GM23338 (cell line): ENCODE data around the gene HEXD. TPM values are rescaled to one million over a fixed set of nuclear protein-coding genes. Genes with fewer than 3 reads are reported as not detected.

Experiments
- ATAC-seq: fragments of 200-7000 bp; cut with Tn5 transposase; 3 replicates; pipeline ENCODE4 v1.9.1; 2020
- DNase-seq: peaks from one replicate; pipeline ENCODE4 v3.0.0-alpha.2; 2015; ENCODE audit warnings: low spot score
- H2AFZ ChIP-seq: fragments of 200-600 bp; sonication (generic); 2 replicates; pipeline ENCODE4 v1.8.0; 2016; ENCODE audit warnings: antibody characterized with exemption, mild to moderate bottlenecking, moderate library complexity
- H3F3A ChIP-seq: fragments of 200-600 bp; sonication (generic); replicated peaks from 2 replicates; pipeline ENCODE4 v1.8.0; 2017; ENCODE audit warnings: antibody characterized with exemption, mixed run types, low read depth
- H3K27ac ChIP-seq: fragments of 200-600 bp; sonication (generic); 2 replicates; pipeline ENCODE4 v1.6.1; 2016; ENCODE audit warnings: low read depth
- H3K27me3 ChIP-seq: fragments of 200-600 bp; sonication (generic); 2 replicates; pipeline ENCODE4 v1.8.0; 2016; ENCODE audit warnings: mild to moderate bottlenecking, mixed run types, moderate library complexity; ENCODE audit not compliant: insufficient read depth
- H3K36me3 ChIP-seq: fragments of 200-600 bp; sonication (generic); 2 replicates; pipeline ENCODE4 v1.8.0; 2016; ENCODE audit warnings: mild to moderate bottlenecking; ENCODE audit not compliant: insufficient read depth
- H3K4me1 ChIP-seq: fragments of 200-600 bp; sonication (generic); 2 replicates; pipeline ENCODE4 v1.8.0; 2016; ENCODE audit warnings: mild to moderate bottlenecking, moderate library complexity; ENCODE audit not compliant: insufficient read depth
- H3K4me2 ChIP-seq: fragments of 200-600 bp; sonication (generic); 2 replicates; pipeline ENCODE4 v1.7.1; 2017; ENCODE audit warnings: mixed run types
- H3K4me3 ChIP-seq: fragments of 200-600 bp; sonication (generic); 2 replicates; pipeline ENCODE4 v1.6.1; 2016; ENCODE audit warnings: mixed run types
- H3K79me2 ChIP-seq: fragments of 200-600 bp; sonication (generic); replicated peaks from 2 replicates; pipeline ENCODE4 v1.8.0; 2017; ENCODE audit warnings: mild to moderate bottlenecking; ENCODE audit not compliant: insufficient read depth
- H3K9me2 ChIP-seq: fragments of 200-600 bp; sonication (generic); 2 replicates; pipeline ENCODE4 v1.8.0; 2017; ENCODE audit not compliant: insufficient read depth
- H4K20me1 ChIP-seq: fragments of 200-600 bp; sonication (generic); replicated peaks from 2 replicates; pipeline ENCODE4 v1.8.0; 2017; ENCODE audit warnings: mild to moderate bottlenecking; ENCODE audit not compliant: insufficient read depth
- H3K27ac Mint-ChIP-seq: 2 replicates; pipeline ENCODE4 v1.8.0; 2020; ENCODE audit warnings: inconsistent platforms, mild to moderate bottlenecking, moderate library complexity, mixed read lengths
- H3K27me3 Mint-ChIP-seq: 3 replicates; pipeline ENCODE4 v1.8.0; 2022; ENCODE audit warnings: low read depth, mild to moderate bottlenecking, moderate library complexity, mixed read lengths, inconsistent platforms; ENCODE audit not compliant: insufficient read depth, poor library complexity
- H3K36me3 Mint-ChIP-seq: 3 replicates; pipeline ENCODE4 v1.8.0; 2021; ENCODE audit warnings: low read depth, mild to moderate bottlenecking, inconsistent platforms, moderate library complexity, mixed read lengths
- H3K4me1 Mint-ChIP-seq: 3 replicates; pipeline ENCODE4 v1.8.0; 2020; ENCODE audit warnings: mild to moderate bottlenecking, inconsistent platforms, mixed read lengths
- H3K4me3 Mint-ChIP-seq: 3 replicates; pipeline ENCODE4 v1.8.0; 2021; ENCODE audit warnings: moderate library complexity, mild to moderate bottlenecking, inconsistent platforms, mixed read lengths
- H3K9me3 Mint-ChIP-seq: 3 replicates; pipeline ENCODE4 v1.8.0; 2020; ENCODE audit warnings: moderate library complexity, mild to moderate bottlenecking, inconsistent platforms, mixed read lengths
- CREB1 ChIP-seq: fragments of 250-450 bp; sonication (Bioruptor Pico); IDR thresholded peaks from 2 replicates; pipeline ENCODE4 v1.5.0; 2020; ENCODE audit warnings: low read depth, mild to moderate bottlenecking, moderate library complexity
- CTCF ChIP-seq, 2 experiments: fragments of 200-600 bp in 1 of 2; sonication (generic) in 1 of 2; conservative IDR thresholded peaks; 2 replicates each; pipeline versions ENCODE4 v1.5.1 to v1.6.1; 2016 to 2017; ENCODE audit warnings: antibody characterized with exemption in 2 of 2, low read depth in 2 of 2, mild to moderate bottlenecking in 2 of 2, moderate library complexity in 1 of 2
- ETS1 ChIP-seq: IDR thresholded peaks from 2 replicates; pipeline ENCODE4 v1.6.1; 2016; ENCODE audit warnings: antibody characterized with exemption
- EZH2 ChIP-seq: fragments of 200-600 bp; sonication (generic); IDR thresholded peaks from one replicate; pipeline ENCODE4 v1.8.0; 2017; ENCODE audit warnings: antibody characterized with exemption, mild to moderate bottlenecking, low read depth; ENCODE audit not compliant: unreplicated experiment
- EZH2phosphoT487 ChIP-seq: fragments of 200-600 bp; sonication (generic); IDR thresholded peaks from one replicate; pipeline ENCODE4 v1.8.1; 2018; ENCODE audit warnings: antibody characterized with exemption; ENCODE audit not compliant: unreplicated experiment
- JUNB ChIP-seq: IDR thresholded peaks from one replicate; pipeline ENCODE4 v1.6.1; 2016; ENCODE audit warnings: antibody characterized with exemption; ENCODE audit not compliant: unreplicated experiment
- NANOG ChIP-seq: IDR thresholded peaks from 2 replicates; pipeline ENCODE4 v1.6.1; 2016; ENCODE audit warnings: antibody characterized with exemption, borderline replicate concordance
- POLR2AphosphoS5 ChIP-seq: IDR thresholded peaks from 2 replicates; pipeline ENCODE4 v1.6.1; 2016; ENCODE audit warnings: antibody characterized with exemption, low read depth
- REST ChIP-seq: IDR thresholded peaks from one replicate; pipeline ENCODE4 v1.6.1; 2018; ENCODE audit warnings: antibody characterized with exemption; ENCODE audit not compliant: unreplicated experiment
- STAT1 ChIP-seq: IDR thresholded peaks from one replicate; pipeline ENCODE4 v1.6.1; 2016; ENCODE audit warnings: antibody characterized with exemption; ENCODE audit not compliant: unreplicated experiment
- ZNF114 ChIP-seq: fragments of 250-450 bp; sonication (Bioruptor Pico); IDR thresholded peaks from 2 replicates; pipeline ENCODE4 v1.5.0; 2020; ENCODE audit warnings: mild to moderate bottlenecking, moderate library complexity
- ZNF331 ChIP-seq: fragments of 250-450 bp; sonication (Bioruptor Pico); IDR thresholded peaks from 2 replicates; pipeline ENCODE4 v1.5.0; 2020; ENCODE audit warnings: low read depth, mild to moderate bottlenecking, moderate library complexity
- ZNF462 ChIP-seq: fragments of 250-450 bp; sonication (Bioruptor Pico); IDR thresholded peaks from 2 replicates; pipeline ENCODE4 v1.5.0; 2020; ENCODE audit warnings: mild to moderate bottlenecking, moderate library complexity
- polyA plus RNA-seq: library from polyadenylated mRNA; unstranded; fragments of >200 nt; fragmentation: Nextera tagmentation; extraction: Ambion mirVana; gene quantifications from 2 replicates; pipeline ENCODE4 v1.2.1, GENCODE V29; 2016
- total RNA-seq: library from RNA; depleted of rRNA; stranded (reverse); fragments of >200 nt; shearing (Covaris generic); gene quantifications from 2 replicates; pipeline ENCODE4 v1.2.3, GENCODE V29; 2014

Gene HEXD
- total and polyA plus RNA-seq, 2 experiments from 2014 or later: 11.9 to 31.1 TPM

GRCh38 chr17:82391496-82392066 is 26.6 kb upstream of the HEXD start:
- H2AFZ ChIP-seq: no peak overlapping the region
- no peak overlapping the region for H3K4me2 ChIP-seq
- H3K9me3 Mint-ChIP-seq: no peaks in the 10 kb centered on the region
- no peak overlapping the region for H3K4me3 Mint-ChIP-seq
- no peaks in the 10 kb centered on the region for H3K27me3 ChIP-seq
- H3K79me2 ChIP-seq: no peaks in the 10 kb centered on the region
- H3F3A ChIP-seq: no peaks in the 10 kb centered on the region
- H3K27ac Mint-ChIP-seq: no peak overlapping the region
- TF ChIP-seq ZNF462 (CRISPR knock-in tag) (no peak), CTCF (conservative IDR thresholded peaks at IDR 0.05; ENCODE audit: low read depth in 2 of 2) (no peak), CREB1 (CRISPR knock-in tag) (no peak), EZH2 (no peak), ZNF114 (CRISPR knock-in tag) (no peak), EZH2phosphoT487 (no peak), ETS1 (no peak), REST (no peak), NANOG (no peak), ZNF331 (no peak), STAT1 (no peak), JUNB (no peak), POLR2AphosphoS5 (no peak)
- no peak overlapping the region for H3K4me3 ChIP-seq
- H3K4me1 ChIP-seq: no peaks in the 10 kb centered on the region
- no peaks in the 10 kb centered on the region for H3K36me3 ChIP-seq
- peaks cover 14% of the 10 kb centered on the region for H3K27me3 Mint-ChIP-seq
- no peak overlapping the region for H3K27ac ChIP-seq
- H3K36me3 Mint-ChIP-seq: no peaks in the 10 kb centered on the region; the same call in 2 of the 3 replicates
- H3K9me2 ChIP-seq: no peaks in the 10 kb centered on the region
- no peaks in the 10 kb centered on the region; the same call in 1 of the 2 replicates for H4K20me1 ChIP-seq
- no peak for ATAC-seq
- no peaks in the 10 kb centered on the region; the same call in 2 of the 3 replicates for H3K4me1 Mint-ChIP-seq
- DNase-seq: no peak
